Subcutaneous adipose tissue (tissue), 4 donors: Measurements from ENCODE around the gene C10orf62. TPM values are rescaled to one million over a fixed set of nuclear protein-coding genes. Genes with fewer than 3 reads are reported as not detected.

ENCODE experiments used
- total RNA-seq, 4 donors: library from RNA; depleted of rRNA; stranded (reverse); fragments of >200 nt; gene quantifications; one replicate each; pipeline ENCODE4 v1.1.0, GENCODE V29; 2016
- TF ChIP-seq, protein P1 (sequence below): fragments of 450-650 bp; IDR thresholded peaks from one replicate; pipeline ENCODE4 v1.5.1; 2016; ENCODE audit warnings: low read depth, mild to moderate bottlenecking, control low read depth, antibody characterized with exemption, moderate library complexity

C10orf62 gene
- total RNA-seq, 4 donors from 2014 or later: 0.44 to 0.94 TPM; not detected in 2

DNA sequence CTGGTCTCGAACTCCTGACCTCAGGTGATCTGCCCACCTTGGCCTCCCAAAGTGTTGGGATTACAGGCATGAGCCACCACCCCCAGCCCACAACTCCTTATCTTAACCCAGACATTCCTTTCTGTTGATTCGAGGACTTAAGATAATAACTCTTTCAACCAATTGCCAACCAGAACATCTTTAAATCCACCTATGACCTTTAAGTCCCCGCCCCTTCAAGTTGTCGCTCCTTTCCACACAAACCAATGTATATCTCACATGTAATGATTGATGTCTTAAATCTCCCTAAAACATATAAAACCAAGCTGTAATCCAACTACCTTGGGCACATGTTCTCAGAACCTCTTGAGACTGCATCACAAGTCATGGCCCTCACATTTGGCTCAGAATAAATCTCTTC, 24.7 kb upstream of the C10orf62 start:
- TF ChIP-seq, protein P1, sequence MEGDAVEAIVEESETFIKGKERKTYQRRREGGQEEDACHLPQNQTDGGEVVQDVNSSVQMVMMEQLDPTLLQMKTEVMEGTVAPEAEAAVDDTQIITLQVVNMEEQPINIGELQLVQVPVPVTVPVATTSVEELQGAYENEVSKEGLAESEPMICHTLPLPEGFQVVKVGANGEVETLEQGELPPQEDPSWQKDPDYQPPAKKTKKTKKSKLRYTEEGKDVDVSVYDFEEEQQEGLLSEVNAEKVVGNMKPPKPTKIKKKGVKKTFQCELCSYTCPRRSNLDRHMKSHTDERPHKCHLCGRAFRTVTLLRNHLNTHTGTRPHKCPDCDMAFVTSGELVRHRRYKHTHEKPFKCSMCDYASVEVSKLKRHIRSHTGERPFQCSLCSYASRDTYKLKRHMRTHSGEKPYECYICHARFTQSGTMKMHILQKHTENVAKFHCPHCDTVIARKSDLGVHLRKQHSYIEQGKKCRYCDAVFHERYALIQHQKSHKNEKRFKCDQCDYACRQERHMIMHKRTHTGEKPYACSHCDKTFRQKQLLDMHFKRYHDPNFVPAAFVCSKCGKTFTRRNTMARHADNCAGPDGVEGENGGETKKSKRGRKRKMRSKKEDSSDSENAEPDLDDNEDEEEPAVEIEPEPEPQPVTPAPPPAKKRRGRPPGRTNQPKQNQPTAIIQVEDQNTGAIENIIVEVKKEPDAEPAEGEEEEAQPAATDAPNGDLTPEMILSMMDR: no peak

DNA sequence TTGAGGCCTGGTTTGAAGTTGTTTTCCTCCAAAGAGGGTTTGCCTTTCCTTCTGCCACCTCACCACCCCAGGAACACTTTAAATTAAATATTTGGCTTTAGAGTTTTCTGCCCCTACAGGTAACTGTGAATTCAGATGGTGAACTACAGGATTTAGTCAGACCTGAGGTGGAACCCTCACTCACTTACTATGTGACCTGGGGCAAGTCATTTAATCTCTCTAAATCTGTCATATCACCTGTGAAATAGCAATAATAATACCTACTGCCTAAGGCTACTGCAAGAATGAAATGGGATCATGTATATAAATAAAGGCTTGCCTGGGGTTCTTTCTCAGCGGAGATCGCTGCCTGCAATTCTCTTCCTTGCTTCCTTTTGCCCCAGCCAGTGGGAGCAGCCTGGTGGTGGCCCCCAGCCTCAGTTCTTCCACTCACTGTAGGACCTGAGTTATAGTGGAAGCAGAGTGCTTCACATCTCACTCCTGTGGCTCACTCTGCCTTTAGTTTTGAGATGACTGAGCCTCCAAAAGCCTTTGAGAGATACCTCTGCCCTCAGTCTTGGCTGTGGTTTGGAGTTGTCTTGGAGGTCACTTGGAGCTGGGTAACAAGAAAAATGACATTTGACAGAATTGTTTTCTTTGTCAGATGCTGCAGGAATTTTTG, 23.1 kb upstream of the C10orf62 start:
- TF ChIP-seq, protein P1: no peak

DNA sequence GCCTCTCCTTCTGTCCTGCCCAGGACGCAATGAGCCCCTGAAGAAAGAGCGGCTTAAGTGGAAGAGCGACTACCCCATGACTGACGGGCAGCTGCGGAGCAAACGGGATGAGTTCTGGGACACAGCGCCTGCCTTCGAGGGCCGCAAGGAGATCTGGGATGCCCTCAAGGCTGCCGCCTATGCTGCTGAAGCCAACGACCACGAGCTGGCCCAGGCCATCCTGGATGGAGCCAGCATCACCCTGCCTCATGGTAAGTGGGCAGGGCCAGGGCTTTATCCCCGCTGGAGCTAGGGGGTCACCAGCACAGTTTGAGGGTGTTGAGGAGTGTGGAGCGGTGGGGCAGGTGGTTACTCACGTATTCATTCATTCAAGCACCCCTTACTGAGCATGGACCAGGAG, 21.6 kb upstream of the C10orf62 start:
- TF ChIP-seq, protein P1: no peak

DNA sequence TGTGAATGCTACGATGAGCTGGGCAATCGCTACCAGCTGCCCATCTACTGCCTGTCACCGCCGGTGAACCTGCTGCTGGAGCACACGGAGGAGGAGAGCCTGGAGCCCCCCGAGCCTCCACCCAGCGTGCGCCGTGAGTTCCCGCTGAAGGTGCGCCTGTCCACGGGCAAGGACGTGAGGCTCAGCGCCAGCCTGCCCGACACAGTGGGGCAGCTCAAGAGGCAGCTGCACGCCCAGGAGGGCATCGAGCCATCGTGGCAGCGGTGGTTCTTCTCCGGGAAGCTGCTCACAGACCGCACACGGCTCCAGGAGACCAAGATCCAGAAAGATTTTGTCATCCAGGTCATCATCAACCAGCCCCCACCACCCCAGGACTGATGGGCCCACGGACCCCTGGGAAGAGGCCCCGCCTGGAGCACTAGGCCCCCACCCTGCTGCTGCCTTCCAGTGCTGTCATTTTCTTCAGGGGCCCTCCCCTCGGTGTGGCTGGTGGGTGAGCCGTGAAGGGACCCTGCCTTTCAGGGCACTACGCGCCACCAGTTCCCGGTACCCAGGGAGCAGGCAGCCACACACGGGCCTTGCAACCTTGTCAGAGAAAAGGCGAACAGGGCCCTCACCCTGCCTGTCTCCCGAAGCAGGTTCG, 19.3 kb upstream of the C10orf62 start:
- TF ChIP-seq, protein P1: no peak

DNA sequence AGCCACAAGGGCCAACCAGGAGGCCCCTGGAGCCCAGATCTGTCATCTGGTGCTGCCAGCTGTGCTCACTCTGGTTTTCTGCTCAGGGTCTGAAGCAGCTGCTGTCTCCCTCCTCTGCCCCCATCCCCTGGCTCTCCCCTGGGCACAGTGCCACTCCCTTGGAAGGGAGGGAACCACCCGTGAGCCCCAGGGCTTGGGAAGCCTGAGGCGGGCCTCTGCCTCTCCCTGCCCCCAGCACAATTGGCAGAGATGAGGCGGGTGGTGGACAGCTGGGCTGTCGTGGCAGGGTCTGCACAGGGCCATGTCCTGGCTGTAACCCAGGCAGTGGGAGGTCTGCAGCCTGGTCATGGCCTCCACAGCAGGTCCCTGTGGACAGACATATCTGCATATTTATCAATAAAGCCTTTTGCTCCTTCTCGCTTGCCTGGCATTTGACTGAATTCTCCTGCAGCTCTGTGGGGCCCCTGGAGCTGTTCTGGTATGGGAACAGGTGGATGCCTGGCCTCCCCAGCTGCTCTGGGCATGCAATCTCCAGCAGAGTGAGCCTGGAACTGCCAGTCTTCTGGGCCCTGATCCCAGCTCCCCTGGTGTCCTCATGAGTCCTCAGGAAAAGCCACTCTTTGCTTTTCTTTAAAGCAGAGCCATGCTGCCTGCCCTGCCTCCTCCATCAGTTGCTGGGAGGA, 18.6 kb upstream of the C10orf62 start:
- TF ChIP-seq, protein P1: no peak

DNA sequence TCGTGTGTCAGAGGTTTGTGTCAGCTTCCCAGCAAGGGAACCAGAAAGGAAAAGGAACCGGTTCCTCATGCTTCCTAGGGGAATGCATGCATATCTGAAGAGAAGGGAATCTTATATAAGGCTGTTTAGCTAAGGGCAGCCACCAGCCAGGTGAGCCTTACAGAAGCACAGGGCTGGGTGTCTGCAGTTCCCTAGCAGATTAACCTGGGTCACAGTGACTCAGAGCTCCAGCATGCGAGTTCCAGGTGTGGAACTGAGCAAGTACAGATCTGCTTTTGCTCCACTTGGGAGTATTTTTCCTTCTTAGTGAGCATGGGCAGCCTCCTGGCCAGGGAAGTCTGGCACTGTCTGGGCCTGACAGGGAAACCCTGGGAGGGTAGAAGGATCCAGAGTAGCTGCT, 17.9 kb upstream of the C10orf62 start:
- TF ChIP-seq, protein P1: no peak
